Ovary (tissue), 9 donors: ENCODE measurements around the gene BBS5. TPM values are rescaled to one million over a fixed set of nuclear protein-coding genes. Genes with fewer than 3 reads are reported as not detected.
"Not testable (repeated sequence)": the region's sequence is repeated elsewhere in the genome, so short reads cannot be mapped to it uniquely, and the experiment has no call there.

ENCODE experiments used
- DNase-seq, 5 donors: peaks; one replicate each; pipeline ENCODE4 v3.0.0-alpha.2; 2019 to 2020
- H3K27ac ChIP-seq, 2 donors: fragments of 200-600 bp; one replicate each; pipeline versions ENCODE4 v1.5.1 to v1.8.0; 2019 to 2022
- H3K27me3 ChIP-seq: fragments of 200-600 bp; one replicate; pipeline ENCODE4 v1.8.0; 2022
- H3K36me3 ChIP-seq: fragments of 200-600 bp; sonication (generic); one replicate; pipeline ENCODE4 v1.5.1; 2019
- H3K4me1 ChIP-seq: one replicate; pipeline ENCODE4 v1.8.1; 2013; ENCODE audit warnings: mild to moderate bottlenecking, moderate library complexity; ENCODE audit not compliant: insufficient read depth
- H3K4me3 ChIP-seq: fragments of 200-600 bp; sonication (generic); one replicate; pipeline ENCODE4 v1.5.1; 2017
- H3K9me3 ChIP-seq, 2 donors: fragments of 200-600 bp in 1 of 2; sonication (generic) in 1 of 2; one replicate each; pipeline versions ENCODE4 v1.5.1 to v1.8.1; 2013 to 2019; ENCODE audit warnings: mild to moderate bottlenecking in 1 of 2, moderate library complexity in 1 of 2
- EP300 ChIP-seq: sonication (generic); formaldehyde crosslinking; IDR thresholded peaks from one replicate; pipeline ENCODE4 v1.6.1; 2017; ENCODE audit warnings: antibody characterized with exemption
- POLR2A ChIP-seq: fragments of 450-650 bp; IDR thresholded peaks from one replicate; pipeline ENCODE4 v1.6.1; 2017; ENCODE audit warnings: antibody characterized with exemption, mild to moderate bottlenecking, moderate library complexity
- WGBS, 3 donors: extraction: QIAGEN DNeasy Blood & Tissue Kit in 1 of 3; methylation state at CpG; one replicate each; pipeline versions ENCODE4 v1.1.5 to v1.1.7; 2013 to 2017; 5-methylcytosine and 5-hydroxymethylcytosine counted together
- intact Hi-C, 4 donors: fragments of 100-400 bp; cut with DNase I; formaldehyde crosslinking; loops; one replicate each; pipeline versions ENCODE4 v1.11.0 to v1.15.1; 2022 to 2023
- polyA plus RNA-seq, 2 donors: library from polyadenylated mRNA; stranded (reverse); fragments of 200-250 nt in 1 of 2; fragments of 350-450 nt in 1 of 2; fragmentation: Illumina TruSeq in 1 of 2; extraction: RNeasy Lipid Tissue Mini Kit (QIAGEN cat#74804) in 1 of 2; gene quantifications; one replicate each; pipeline ENCODE4 v1.2.3, GENCODE V29; 2013 to 2014
- total RNA-seq, 7 donors: library from RNA; depleted of rRNA in 2 of 7; stranded (reverse); fragments of >200 nt in 2 of 7; fragmentation: NEBNext Ultra II Directional in 3 of 7; extraction: Animal tissue kit (Norgen Biotek cat#: 25700) in 3 of 7; gene quantifications; one replicate each; pipeline versions ENCODE4 v1.1.0 to v1.2.4, GENCODE V29; 2016 to 2023
- TF ChIP-seq, protein P1 (sequence below), 3 donors: fragments of 450-650 bp in 2 of 3; fragments of 200-600 bp in 1 of 3; IDR thresholded peaks; one replicate each; pipeline versions ENCODE4 v1.5.1 to v1.8.0; 2016 to 2022; ENCODE audit warnings: antibody characterized with exemption in 3 of 3, mild to moderate bottlenecking in 1 of 3
- donor health status: DM: no; HTN: no; CAD: no; lungs with moderate emphysema.
- donor health status: DM: no; HTN: no; CAD: no.
- donor health status: Bipolar disorder and iron deficiency.
- donor health status: DM: yes; HTN: yes; CAD: no.
- donor health status: DM: no; HTN: no; CAD: no.
- donor health status: DM: yes; HTN: yes; CAD: no.

Gene BBS5
- total and polyA plus RNA-seq, 9 donors, result 7.4 to 17.2 (median 11.8) TPM

DNA sequence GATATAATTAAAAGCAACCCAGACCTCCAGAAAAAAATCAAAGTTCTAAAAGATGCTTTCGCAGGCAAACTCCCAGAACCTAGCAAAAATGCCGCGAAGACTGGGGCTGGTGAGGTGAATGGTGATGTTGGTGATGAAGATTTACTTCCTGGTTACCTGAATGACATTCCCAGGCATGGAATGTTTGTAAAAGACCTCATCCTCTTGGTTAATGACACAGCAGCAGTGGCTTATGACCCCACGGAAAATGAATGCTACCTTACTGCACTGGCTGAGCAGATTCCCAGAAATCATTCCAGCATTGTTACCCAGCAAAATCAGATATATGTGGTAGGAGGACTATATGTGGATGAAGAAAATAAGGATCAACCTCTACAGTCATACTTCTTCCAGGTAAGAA, 31.2 kb downstream of the BBS5 start:
- intact Hi-C loops, result no loop called here
- 96 to 98% (median 96%) methylated on average over 4 of the region's 4 CpGs for WGBS, 3 donors
- Histone ChIP-seq H3K27me3 (no peaks in the 10 kb centered on the region), H3K27ac (no peak overlapping the region), H3K9me3 (no peaks in the 10 kb centered on the region), H3K4me3 (no peak overlapping the region), H3K36me3 (no peaks in the 10 kb centered on the region), H3K4me1 (peaks cover 3% of the 10 kb centered on the region)
- DNase-seq, result no peak
- TF ChIP-seq, protein P1, sequence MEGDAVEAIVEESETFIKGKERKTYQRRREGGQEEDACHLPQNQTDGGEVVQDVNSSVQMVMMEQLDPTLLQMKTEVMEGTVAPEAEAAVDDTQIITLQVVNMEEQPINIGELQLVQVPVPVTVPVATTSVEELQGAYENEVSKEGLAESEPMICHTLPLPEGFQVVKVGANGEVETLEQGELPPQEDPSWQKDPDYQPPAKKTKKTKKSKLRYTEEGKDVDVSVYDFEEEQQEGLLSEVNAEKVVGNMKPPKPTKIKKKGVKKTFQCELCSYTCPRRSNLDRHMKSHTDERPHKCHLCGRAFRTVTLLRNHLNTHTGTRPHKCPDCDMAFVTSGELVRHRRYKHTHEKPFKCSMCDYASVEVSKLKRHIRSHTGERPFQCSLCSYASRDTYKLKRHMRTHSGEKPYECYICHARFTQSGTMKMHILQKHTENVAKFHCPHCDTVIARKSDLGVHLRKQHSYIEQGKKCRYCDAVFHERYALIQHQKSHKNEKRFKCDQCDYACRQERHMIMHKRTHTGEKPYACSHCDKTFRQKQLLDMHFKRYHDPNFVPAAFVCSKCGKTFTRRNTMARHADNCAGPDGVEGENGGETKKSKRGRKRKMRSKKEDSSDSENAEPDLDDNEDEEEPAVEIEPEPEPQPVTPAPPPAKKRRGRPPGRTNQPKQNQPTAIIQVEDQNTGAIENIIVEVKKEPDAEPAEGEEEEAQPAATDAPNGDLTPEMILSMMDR (IDR thresholded peaks at IDR 0.05), result no peak
- no peak for TF ChIP-seq EP300
- no peak for TF ChIP-seq POLR2A

- intact Hi-C loops, result no loop called here
- WGBS, 3 donors, result 90 to 94% (median 94%) methylated on average over 1 of the region's 1 CpG
Observed at GRCh38 chr2:169511818-169512217, 32.5 kb downstream of the BBS5 start.

GRCh38 chr2:169512525-169512924, 33.2 kb downstream of the BBS5 start:
- Histone ChIP-seq H3K4me1 (peaks cover 3% of the 10 kb centered on the region), H3K27ac (no peak overlapping the region), H3K27me3 (no peaks in the 10 kb centered on the region), H3K9me3 (no peaks in the 10 kb centered on the region), H3K36me3 (no peaks in the 10 kb centered on the region), H3K4me3 (no peak overlapping the region)
- intact Hi-C loops, result no loop called here
- DNase-seq, result no peak
- TF ChIP-seq, protein P1 (IDR thresholded peaks at IDR 0.05), result no peak
- TF ChIP-seq POLR2A, result no peak
- TF ChIP-seq EP300, result no peak
- 48 to 65% (median 57%) methylated on average over 2 of the region's 2 CpGs for WGBS, 3 donors

More at GRCh38 chr2:169511818-169512217, 32.5 kb downstream of the BBS5 start:
- no peaks in the 10 kb centered on the region for H3K27me3 ChIP-seq
- peaks cover 3% of the 10 kb centered on the region for H3K4me1 ChIP-seq
- no peak overlapping the region for H3K4me3 ChIP-seq
- DNase-seq, result no peak
- H3K9me3 ChIP-seq, result no peaks in the 10 kb centered on the region
- TF ChIP-seq POLR2A (no peak), EP300 (no peak)
- TF ChIP-seq, protein P1 (IDR thresholded peaks at IDR 0.05), result no peak
- H3K36me3 ChIP-seq, result no peaks in the 10 kb centered on the region
- no peak overlapping the region for H3K27ac ChIP-seq

GRCh38 chr2:169513094-169513493, 33.8 kb downstream of the BBS5 start:
- WGBS, 3 donors, result 95 to 98% (median 95%) methylated on average over 1 of the region's 1 CpG
- H3K4me3 ChIP-seq, result no peak overlapping the region
- no peaks in the 10 kb centered on the region for H3K27me3 ChIP-seq
- no peaks in the 10 kb centered on the region for H3K36me3 ChIP-seq
- TF ChIP-seq EP300, result no peak
- TF ChIP-seq, protein P1 (IDR thresholded peaks at IDR 0.05), result no peak
- no peak for TF ChIP-seq POLR2A
- DNase-seq, result no peak
- H3K27ac ChIP-seq, result no peak overlapping the region
- H3K4me1 ChIP-seq, result peaks cover 3% of the 10 kb centered on the region
- intact Hi-C loops, result no loop called here
- no peaks in the 10 kb centered on the region for H3K9me3 ChIP-seq

DNA sequence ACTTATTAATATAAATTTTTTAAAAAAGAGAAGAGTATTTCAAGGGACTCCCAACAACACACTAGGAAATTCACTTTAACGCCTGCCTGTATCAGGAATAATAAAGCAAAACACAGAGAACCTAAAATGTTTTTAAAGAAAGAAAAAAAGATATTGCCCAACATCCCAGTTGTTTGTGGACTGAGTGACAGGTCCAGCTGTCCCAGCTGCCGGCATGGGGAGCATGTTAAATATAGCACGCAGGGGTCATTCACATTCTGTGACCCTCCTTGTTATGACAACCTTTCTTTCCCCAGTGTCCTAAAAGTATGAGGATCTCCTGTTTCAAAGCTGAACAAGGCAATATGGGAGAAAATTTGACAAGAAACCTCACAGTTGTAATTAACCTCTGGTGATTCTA, 34.6 kb downstream of the BBS5 start:
- no peaks in the 10 kb centered on the region for H3K9me3 ChIP-seq
- no peaks in the 10 kb centered on the region for H3K36me3 ChIP-seq
- H3K27me3 ChIP-seq, result no peaks in the 10 kb centered on the region
- 23 to 54% (median 29%) methylated on average over 3 of the region's 3 CpGs for WGBS, 3 donors
- no peak overlapping the region for H3K27ac ChIP-seq
- no peak overlapping the region for H3K4me3 ChIP-seq
- H3K4me1 ChIP-seq, result peaks cover 3% of the 10 kb centered on the region
- intact Hi-C loops, result no loop called here
- TF ChIP-seq EP300, result no peak
- TF ChIP-seq POLR2A, result no peak
- TF ChIP-seq, protein P1 (IDR thresholded peaks at IDR 0.05), result no peak
- DNase-seq, result no peak

GRCh38 chr2:169514758-169515157, 35.5 kb downstream of the BBS5 start:
- H3K4me1 ChIP-seq, DNase-seq, H3K27me3 ChIP-seq, H3K27ac ChIP-seq, intact Hi-C loops, H3K9me3 ChIP-seq, H3K4me3 ChIP-seq, H3K36me3 ChIP-seq: not testable (repeated sequence)
- 89 to 94% (median 89%) methylated on average over 7 of the region's 7 CpGs for WGBS, 3 donors

DNA sequence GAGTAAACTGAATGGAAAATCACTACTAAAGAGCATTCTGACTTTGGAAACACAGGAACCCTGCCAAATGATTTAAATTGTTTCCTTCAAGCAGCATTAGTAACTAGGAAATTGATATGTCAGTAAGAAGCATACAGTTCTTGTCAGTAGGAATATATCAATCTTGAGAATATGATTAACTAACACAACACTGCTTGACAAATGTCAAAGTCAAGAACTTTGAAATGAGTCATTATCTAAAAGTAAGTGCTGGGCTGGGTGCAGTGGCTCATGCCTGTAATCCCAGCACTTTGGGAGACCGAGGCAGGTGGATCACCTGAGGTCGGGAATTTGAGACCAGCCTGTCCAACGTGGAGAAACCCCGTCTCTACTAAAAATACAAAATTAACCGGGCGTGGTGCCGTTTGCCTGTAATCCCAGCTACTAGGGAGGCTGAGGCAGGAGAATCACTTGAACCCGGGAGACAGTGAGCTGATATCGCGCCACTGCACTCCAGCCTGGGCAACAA, 37.2 kb downstream of the BBS5 start:
- H3K27ac ChIP-seq, H3K9me3 ChIP-seq, H3K27me3 ChIP-seq, H3K36me3 ChIP-seq, H3K4me3 ChIP-seq, H3K4me1 ChIP-seq, DNase-seq, intact Hi-C loops: not testable (repeated sequence)
- 91 to 96% (median 96%) methylated on average over 10 of the region's 10 CpGs for WGBS, 3 donors
